SU-DHL-6 (cell line): ENCODE results near the gene PDE9A.

ENCODE experiments used
- EZH2phosphoT487 ChIP-seq: fragments of 200-600 bp; sonication (generic), shearing (Covaris generic); conservative IDR thresholded peaks from 2 replicates; pipeline ENCODE4 v1.6.1; 2018; ENCODE audit warnings: mild to moderate bottlenecking, antibody characterized with exemption, low read length, moderate library complexity, mixed read lengths
- TF ChIP-seq, protein P1 (sequence below): fragments of 200-600 bp; sonication (generic); IDR thresholded peaks from one replicate; pipeline ENCODE4 v1.5.1; 2017; ENCODE audit warnings: antibody characterized with exemption, mild to moderate bottlenecking, low read length, moderate library complexity; ENCODE audit not compliant: insufficient read depth, poor library complexity, severe bottlenecking

DNA sequence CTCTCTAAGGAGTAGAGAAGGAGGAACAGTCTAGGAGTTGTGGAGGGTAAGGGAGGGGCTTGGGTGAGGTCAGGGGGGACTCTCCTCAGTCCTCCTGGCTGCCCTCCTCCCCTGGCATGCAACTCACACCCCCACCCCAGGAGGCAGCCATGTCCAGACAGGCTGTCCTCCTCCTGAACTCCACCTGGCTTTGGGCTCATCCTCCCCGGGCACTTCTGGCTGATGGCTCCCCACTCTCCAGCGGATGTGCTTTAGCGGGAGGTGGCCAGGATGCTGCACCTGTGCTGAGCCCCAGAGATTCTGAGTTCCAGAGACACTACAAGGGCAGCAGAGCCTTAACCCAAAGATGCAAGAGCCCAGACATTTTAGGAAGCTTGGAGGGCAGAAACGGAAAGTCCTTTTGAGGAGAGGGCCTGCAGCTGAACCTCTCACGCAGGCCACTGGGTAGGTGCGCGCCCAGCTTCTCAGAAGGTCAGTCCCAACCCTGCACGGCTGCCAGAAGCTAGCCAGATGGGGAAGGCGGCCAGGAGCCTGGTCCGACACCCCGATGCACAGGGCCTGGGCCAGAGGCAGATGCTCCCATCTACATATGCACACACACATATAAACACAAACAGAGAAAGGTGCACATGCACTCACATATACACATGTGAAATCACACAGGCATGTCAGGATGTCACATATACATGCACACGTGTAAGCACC lies 83.4 kb downstream of the PDE9A start:
- TF ChIP-seq, protein P1, sequence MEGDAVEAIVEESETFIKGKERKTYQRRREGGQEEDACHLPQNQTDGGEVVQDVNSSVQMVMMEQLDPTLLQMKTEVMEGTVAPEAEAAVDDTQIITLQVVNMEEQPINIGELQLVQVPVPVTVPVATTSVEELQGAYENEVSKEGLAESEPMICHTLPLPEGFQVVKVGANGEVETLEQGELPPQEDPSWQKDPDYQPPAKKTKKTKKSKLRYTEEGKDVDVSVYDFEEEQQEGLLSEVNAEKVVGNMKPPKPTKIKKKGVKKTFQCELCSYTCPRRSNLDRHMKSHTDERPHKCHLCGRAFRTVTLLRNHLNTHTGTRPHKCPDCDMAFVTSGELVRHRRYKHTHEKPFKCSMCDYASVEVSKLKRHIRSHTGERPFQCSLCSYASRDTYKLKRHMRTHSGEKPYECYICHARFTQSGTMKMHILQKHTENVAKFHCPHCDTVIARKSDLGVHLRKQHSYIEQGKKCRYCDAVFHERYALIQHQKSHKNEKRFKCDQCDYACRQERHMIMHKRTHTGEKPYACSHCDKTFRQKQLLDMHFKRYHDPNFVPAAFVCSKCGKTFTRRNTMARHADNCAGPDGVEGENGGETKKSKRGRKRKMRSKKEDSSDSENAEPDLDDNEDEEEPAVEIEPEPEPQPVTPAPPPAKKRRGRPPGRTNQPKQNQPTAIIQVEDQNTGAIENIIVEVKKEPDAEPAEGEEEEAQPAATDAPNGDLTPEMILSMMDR, result no peak
- TF ChIP-seq EZH2phosphoT487, result no peak
